Panc1 (cell line): Measurements from ENCODE around the gene PELI2. TPM values are rescaled to one million over a fixed set of nuclear protein-coding genes. Genes with fewer than 3 reads are reported as not detected.

Experiments
- ATAC-seq: fragments of 200-7000 bp; cut with Tn5 transposase; 2 replicates; pipeline ENCODE4 v1.9.1; 2020; ENCODE audit warnings: mild to moderate bottlenecking, moderate library complexity
- BruUV-seq: library from RNA; stranded (reverse); fragments of 400-500 nt; replicated peaks from 2 replicates; lab custom pipeline; 2021; lab: Mats Ljungman, UMichigan
- CTCF ChIA-PET: fragments of 300-600 bp; sonication (Branson Sonifier 250); formaldehyde crosslinking; loops from one replicate; lab custom pipeline; 2022; ENCODE audit warnings: antibody characterized with exemption; lab: Charles Lee
- POLR2A ChIA-PET: fragments of 300-600 bp; sonication (Branson Sonifier 250); formaldehyde crosslinking; loops from one replicate; lab custom pipeline; 2022; ENCODE audit warnings: antibody characterized with exemption; lab: Charles Lee
- DNase-seq: peaks from one replicate; pipeline ENCODE4 v3.0.0-alpha.2; 2010; ENCODE audit warnings: low read depth, low spot score
- H3K27ac ChIP-seq: 2 replicates; pipeline ENCODE4 v1.5.1; 2011; ENCODE audit warnings: mild to moderate bottlenecking, low read length, inconsistent platforms
- H3K27me3 ChIP-seq: fragments of 200-500 bp; sonication (Bioruptor generic); 2 replicates; pipeline ENCODE4 v1.6.0; 2014; ENCODE audit warnings: low read length, inconsistent platforms; ENCODE audit not compliant: control insufficient read depth, insufficient read depth
- H3K36me3 ChIP-seq: fragments of 200-500 bp; sonication (Bioruptor generic); 2 replicates; pipeline ENCODE4 v1.5.1; 2014; ENCODE audit warnings: inconsistent platforms, mild to moderate bottlenecking, low read length, moderate library complexity; ENCODE audit not compliant: control insufficient read depth, insufficient read depth
- H3K4me1 ChIP-seq: 2 replicates; pipeline ENCODE4 v1.5.1; 2011; ENCODE audit warnings: inconsistent platforms, mild to moderate bottlenecking, low read length, moderate library complexity; ENCODE audit not compliant: control insufficient read depth, insufficient read depth
- H3K4me3 ChIP-seq, 2 experiments: 2 replicates each; pipeline ENCODE4 v1.5.1; 2011 to 2012; ENCODE audit warnings: low read depth in 2 of 2, low read length in 2 of 2, mild to moderate bottlenecking in 2 of 2, inconsistent platforms in 1 of 2, moderate library complexity in 1 of 2
- H3K9me3 ChIP-seq: fragments of 200-500 bp; sonication (Bioruptor generic); 2 replicates; pipeline ENCODE4 v1.5.1; 2014; ENCODE audit warnings: low read depth, mild to moderate bottlenecking, inconsistent platforms, low read length, moderate library complexity; ENCODE audit not compliant: control insufficient read depth, insufficient read depth
- CTCF ChIP-seq: fragments of 450-650 bp; IDR thresholded peaks from 2 replicates; pipeline ENCODE4 v1.5.1; 2017; ENCODE audit warnings: mild to moderate bottlenecking
- POLR2AphosphoS5 ChIP-seq: IDR thresholded peaks from 2 replicates; pipeline ENCODE4 v1.6.1; 2012; ENCODE audit warnings: mild to moderate bottlenecking, low read depth, low read length, moderate library complexity
- REST ChIP-seq, 2 experiments: IDR thresholded peaks; 2 replicates each; pipeline ENCODE4 v1.6.1; 2011 to 2012; ENCODE audit warnings: low read depth in 2 of 2, control low read depth in 1 of 2, low read length in 1 of 2, mild to moderate bottlenecking in 1 of 2, moderate library complexity in 1 of 2; ENCODE audit not compliant: insufficient read depth in 1 of 2
- SIN3A ChIP-seq: IDR thresholded peaks from 2 replicates; pipeline ENCODE4 v1.6.1; 2012; ENCODE audit warnings: low read depth, mild to moderate bottlenecking, low read length, moderate library complexity, borderline replicate concordance; ENCODE audit not compliant: insufficient read depth
- TCF7L2 ChIP-seq: IDR thresholded peaks from 2 replicates; pipeline ENCODE4 v1.6.1; 2011; ENCODE audit warnings: mild to moderate bottlenecking, low read depth, low read length, inconsistent platforms
- in situ Hi-C: cut with HindIII; loops from 2 replicates; pipeline ENCODE4 v1.10.0; 2016; ENCODE audit warnings: low sequenced_read_pairs, low pct_unique_long_range_greater_than_20kb
- intact Hi-C: fragments of 100-400 bp; cut with micrococcal nuclease; formaldehyde crosslinking; loops from one replicate; pipeline ENCODE4 v1.10.0; 2022; ENCODE audit not compliant: unreplicated experiment
- total RNA-seq: library from RNA; stranded (reverse); gene quantifications from one replicate; pipeline ENCODE4 v1.2.1, GENCODE V29; 2021; ENCODE audit not compliant: unreplicated experiment

Gene PELI2
- total RNA-seq, 1 experiment from 2014 or later = 0.28 TPM

GRCh38 chr14:56115976-56116893, 2.0 kb upstream of the PELI2 start:
- no peak for DNase-seq
- TF ChIP-seq REST (IDR thresholded peaks at IDR 0.05; ENCODE audit: insufficient read depth in 1 of 2, low read depth in 2 of 2, low read length in 1 of 2) (no peak), CTCF (no peak), POLR2AphosphoS5 (no peak), TCF7L2 (no peak), SIN3A (no peak)
- ATAC-seq = no peak
- no peaks in the 10 kb centered on the region; the same call in 1 of the 2 replicates for H3K36me3 ChIP-seq
- peaks cover 25% of the 10 kb centered on the region for H3K27me3 ChIP-seq
- H3K9me3 ChIP-seq = no peaks in the 10 kb centered on the region
- intact Hi-C loops = no loop called here
- BruUV-seq = no TSS peak
- H3K4me3 ChIP-seq = no peak overlapping the region
- CTCF ChIA-PET = no interaction called here
- H3K4me1 ChIP-seq = no peaks in the 10 kb centered on the region
- H3K27ac ChIP-seq = no peak overlapping the region
- in situ Hi-C loops = no loop called here
- POLR2A ChIA-PET = no interaction called here

- Histone ChIP-seq H3K4me1 (no peaks in the 10 kb centered on the region), H3K9me3 (no peaks in the 10 kb centered on the region), H3K27me3 (peaks cover 28% of the 10 kb centered on the region), H3K36me3 (no peaks in the 10 kb centered on the region), H3K27ac (no peak overlapping the region), H3K4me3 (peak overlapping the region; percentile 29 to 42)
- TF ChIP-seq TCF7L2 (no peak), SIN3A (no peak), CTCF (no peak), POLR2AphosphoS5 (no peak), REST (IDR thresholded peaks at IDR 0.05; ENCODE audit: insufficient read depth in 1 of 2, low read depth in 2 of 2, low read length in 1 of 2) (no peak)
- ATAC-seq (peak; percentile 32; the same call in 1 of the 2 replicates), DNase-seq (no peak)
- BruUV-seq = no TSS peak
- CTCF ChIA-PET = no interaction called here
- POLR2A ChIA-PET = no interaction called here
- in situ Hi-C loops = no loop called here
- intact Hi-C loops = no loop called here
Measured at GRCh38 chr14:56118611-56119181, 485 bp downstream of the PELI2 start.
